Natural killer cell (primary cell): ENCODE results near the gene ANKRD28. TPM values are rescaled to one million over a fixed set of nuclear protein-coding genes. Genes with fewer than 3 reads are reported as not detected.

Experiments
- ATAC-seq, 3 donors: fragments of 150-1000 bp in 2 of 3; fragments of 200-7000 bp in 1 of 3; cut with Tn5 transposase; 1 replicate in 1 of 3; 2 replicates in 2 of 3; pipeline ENCODE4 v1.10.0; 2021; ENCODE audit warnings: mild to moderate bottlenecking in 2 of 3, moderate library complexity in 2 of 3
- DNase-seq, 2 donors: peaks; one replicate each; pipeline versions ENCODE4 v3.0.0 to v3.0.0-alpha.2; 2013 to 2021; ENCODE audit warnings: mixed read lengths in 1 of 2
- H3K27ac ChIP-seq: one replicate; pipeline ENCODE4 v1.5.1; 2013; ENCODE audit warnings: mild to moderate bottlenecking, low read length
- H3K27me3 ChIP-seq: one replicate; pipeline ENCODE4 v1.6.1; 2013; ENCODE audit warnings: low read length; ENCODE audit not compliant: control insufficient read depth, insufficient read depth
- H3K36me3 ChIP-seq: one replicate; pipeline ENCODE4 v1.6.1; 2013; ENCODE audit warnings: low read length; ENCODE audit not compliant: control insufficient read depth, insufficient read depth
- H3K4me1 ChIP-seq: one replicate; pipeline ENCODE4 v1.6.1; 2013; ENCODE audit warnings: low read length; ENCODE audit not compliant: control insufficient read depth, insufficient read depth
- H3K4me3 ChIP-seq: one replicate; pipeline ENCODE4 v1.5.1; 2013; ENCODE audit warnings: low read length
- H3K9me3 ChIP-seq: one replicate; pipeline ENCODE4 v1.6.1; 2013; ENCODE audit warnings: low read length; ENCODE audit not compliant: control insufficient read depth, insufficient read depth
- H3K27ac Mint-ChIP-seq, 2 donors: one replicate each; pipeline ENCODE4 v1.8.0; 2022; ENCODE audit warnings: mild to moderate bottlenecking in 2 of 2, mixed read lengths in 2 of 2, moderate library complexity in 1 of 2
- H3K27me3 Mint-ChIP-seq, 2 donors: one replicate each; pipeline ENCODE4 v1.8.0; 2022; ENCODE audit warnings: low read depth in 2 of 2, mixed read lengths in 2 of 2
- H3K36me3 Mint-ChIP-seq: one replicate; pipeline ENCODE4 v1.8.0; 2022; ENCODE audit warnings: mixed read lengths
- H3K4me1 Mint-ChIP-seq, 2 donors: one replicate each; pipeline ENCODE4 v1.8.0; 2022; ENCODE audit warnings: mixed read lengths in 2 of 2
- H3K4me3 Mint-ChIP-seq: one replicate; pipeline ENCODE4 v1.8.0; 2022; ENCODE audit warnings: mild to moderate bottlenecking, moderate library complexity, mixed read lengths
- H3K9me3 Mint-ChIP-seq, 2 donors: one replicate each; pipeline ENCODE4 v1.8.0; 2022; ENCODE audit warnings: mixed read lengths in 2 of 2
- WGBS: methylation state at CpG from one replicate; pipeline ENCODE4 v1.1.7; 2013; ENCODE audit warnings: missing lambda C conversion rate; ENCODE audit not compliant: insufficient coverage; 5-methylcytosine and 5-hydroxymethylcytosine counted together
- intact Hi-C: fragments of 100-400 bp; cut with micrococcal nuclease; formaldehyde crosslinking; loops from one replicate; pipeline ENCODE4 v1.14.2; 2022
- total RNA-seq, 4 donors: library from RNA; stranded (reverse); fragments of 120-200 nt in 1 of 4; gene quantifications; one replicate each; pipeline versions ENCODE4 v1.2.3 to v1.2.4, GENCODE V29; 2013 to 2022
- TF ChIP-seq, protein P1 (sequence below): fragments of 200-600 bp; IDR thresholded peaks from one replicate; pipeline ENCODE4 v1.8.0; 2022; ENCODE audit warnings: antibody characterized with exemption

Gene ANKRD28
- total RNA-seq, 3 donors from 2014 or later (not counting 1 experiment from before 2014, with no cell fraction given), result 58.0 to 99.7 (median 91.7) TPM

DNA sequence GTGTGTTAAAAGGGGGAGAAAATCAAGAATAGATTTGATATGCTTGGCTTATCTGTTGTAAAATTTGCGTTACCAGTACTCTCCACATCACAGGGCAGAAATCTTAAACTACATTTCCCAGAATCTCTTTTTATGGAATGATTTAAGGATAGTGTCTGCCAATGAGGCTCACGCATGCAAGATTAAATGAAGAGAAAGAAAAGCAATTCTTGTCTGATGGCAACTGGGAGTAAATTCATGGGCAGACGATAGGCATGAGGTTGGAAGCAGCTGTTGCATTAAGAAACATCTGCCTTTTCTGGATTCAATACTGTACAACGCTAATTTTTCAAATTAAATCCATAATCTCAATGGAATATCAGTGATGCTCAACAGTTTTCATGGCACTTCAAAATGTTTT lies 27.2 kb upstream of the ANKRD28 start:
- Histone ChIP-seq H3K9me3 (no peaks in the 10 kb centered on the region), H3K27ac (no peak overlapping the region), H3K27me3 (no peaks in the 10 kb centered on the region), H3K4me1 (no peaks in the 10 kb centered on the region), H3K36me3 (no peaks in the 10 kb centered on the region), H3K4me3 (no peak overlapping the region)
- Mint-ChIP-seq H3K4me3 (no peak overlapping the region), H3K9me3 (no peaks in the 10 kb centered on the region), H3K27me3 (no peaks in the 10 kb centered on the region), H3K27ac (no peak overlapping the region), H3K36me3 (no peaks in the 10 kb centered on the region), H3K4me1 (peaks cover 16 to 19% of the 10 kb centered on the region in 2 donors)
- 100% methylated on average over 3 of the region's 4 CpGs for WGBS
- intact Hi-C loops, result no loop called here
- TF ChIP-seq, protein P1, sequence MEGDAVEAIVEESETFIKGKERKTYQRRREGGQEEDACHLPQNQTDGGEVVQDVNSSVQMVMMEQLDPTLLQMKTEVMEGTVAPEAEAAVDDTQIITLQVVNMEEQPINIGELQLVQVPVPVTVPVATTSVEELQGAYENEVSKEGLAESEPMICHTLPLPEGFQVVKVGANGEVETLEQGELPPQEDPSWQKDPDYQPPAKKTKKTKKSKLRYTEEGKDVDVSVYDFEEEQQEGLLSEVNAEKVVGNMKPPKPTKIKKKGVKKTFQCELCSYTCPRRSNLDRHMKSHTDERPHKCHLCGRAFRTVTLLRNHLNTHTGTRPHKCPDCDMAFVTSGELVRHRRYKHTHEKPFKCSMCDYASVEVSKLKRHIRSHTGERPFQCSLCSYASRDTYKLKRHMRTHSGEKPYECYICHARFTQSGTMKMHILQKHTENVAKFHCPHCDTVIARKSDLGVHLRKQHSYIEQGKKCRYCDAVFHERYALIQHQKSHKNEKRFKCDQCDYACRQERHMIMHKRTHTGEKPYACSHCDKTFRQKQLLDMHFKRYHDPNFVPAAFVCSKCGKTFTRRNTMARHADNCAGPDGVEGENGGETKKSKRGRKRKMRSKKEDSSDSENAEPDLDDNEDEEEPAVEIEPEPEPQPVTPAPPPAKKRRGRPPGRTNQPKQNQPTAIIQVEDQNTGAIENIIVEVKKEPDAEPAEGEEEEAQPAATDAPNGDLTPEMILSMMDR, result no peak
- ATAC-seq, result no peak
- no peak for DNase-seq

DNA sequence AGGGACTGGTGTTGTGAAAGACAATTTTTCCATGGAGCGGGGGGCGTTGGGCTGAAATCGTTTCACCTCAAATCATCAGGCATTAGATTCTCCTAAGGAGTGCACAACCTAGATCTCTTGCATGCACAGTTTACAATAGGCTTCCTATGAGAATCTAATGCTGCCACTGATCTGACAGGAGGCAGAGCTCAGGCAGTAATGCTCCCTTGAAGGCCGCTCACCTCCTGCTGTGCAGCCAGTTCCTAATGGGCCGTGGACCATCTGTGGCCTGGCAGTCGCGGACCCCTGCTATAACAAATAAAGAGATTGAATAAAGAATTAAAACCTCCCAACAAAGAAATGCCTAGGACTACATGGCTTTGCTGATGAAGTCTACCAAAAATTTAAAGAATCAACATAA lies 25.3 kb upstream of the ANKRD28 start:
- Histone ChIP-seq H3K9me3 (no peaks in the 10 kb centered on the region), H3K27ac (no peak overlapping the region), H3K36me3 (no peaks in the 10 kb centered on the region), H3K4me1 (no peaks in the 10 kb centered on the region), H3K27me3 (no peaks in the 10 kb centered on the region), H3K4me3 (no peak overlapping the region)
- WGBS, result 99% methylated on average over 7 of the region's 7 CpGs
- Mint-ChIP-seq H3K4me3 (no peak overlapping the region), H3K36me3 (no peaks in the 10 kb centered on the region), H3K27ac (no peak overlapping the region), H3K9me3 (no peaks in the 10 kb centered on the region), H3K27me3 (no peaks in the 10 kb centered on the region), H3K4me1 (peaks cover 16 to 19% of the 10 kb centered on the region in 2 donors)
- intact Hi-C loops, result no loop called here
- TF ChIP-seq, protein P1, result no peak
- DNase-seq, result no peak
- ATAC-seq, result no peak

DNA sequence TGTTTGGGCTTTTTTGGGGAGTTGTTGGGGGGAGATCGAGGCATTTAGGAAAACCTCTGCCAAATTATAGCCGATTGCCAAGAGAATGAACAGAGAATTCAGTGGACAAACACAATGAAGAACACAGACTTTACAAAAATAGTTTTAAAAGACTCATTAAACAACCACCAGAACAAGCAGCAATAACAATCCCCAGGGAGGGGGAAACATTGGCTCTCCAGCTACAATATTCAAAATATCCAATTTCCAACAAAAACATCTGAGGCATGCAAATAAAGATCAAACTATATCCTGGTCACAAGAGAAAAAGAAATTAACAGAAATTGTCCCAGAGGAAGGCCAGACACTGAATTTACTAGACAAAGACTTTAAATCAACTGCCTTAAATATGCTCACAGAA lies 24.5 kb upstream of the ANKRD28 start:
- Mint-ChIP-seq H3K36me3 (no peaks in the 10 kb centered on the region), H3K27ac (no peak overlapping the region), H3K4me1 (peaks cover 17 to 19% of the 10 kb centered on the region in 2 donors), H3K9me3 (no peaks in the 10 kb centered on the region), H3K4me3 (no peak overlapping the region), H3K27me3 (no peaks in the 10 kb centered on the region)
- Histone ChIP-seq H3K4me1 (no peaks in the 10 kb centered on the region), H3K9me3 (no peaks in the 10 kb centered on the region), H3K4me3 (no peak overlapping the region), H3K27ac (no peak overlapping the region), H3K27me3 (no peaks in the 10 kb centered on the region), H3K36me3 (no peaks in the 10 kb centered on the region)
- DNase-seq (no peak), ATAC-seq (no peak)
- intact Hi-C loops, result no loop called here
- TF ChIP-seq, protein P1, result no peak
- WGBS, result 100% methylated on average over 2 of the region's 2 CpGs

DNA sequence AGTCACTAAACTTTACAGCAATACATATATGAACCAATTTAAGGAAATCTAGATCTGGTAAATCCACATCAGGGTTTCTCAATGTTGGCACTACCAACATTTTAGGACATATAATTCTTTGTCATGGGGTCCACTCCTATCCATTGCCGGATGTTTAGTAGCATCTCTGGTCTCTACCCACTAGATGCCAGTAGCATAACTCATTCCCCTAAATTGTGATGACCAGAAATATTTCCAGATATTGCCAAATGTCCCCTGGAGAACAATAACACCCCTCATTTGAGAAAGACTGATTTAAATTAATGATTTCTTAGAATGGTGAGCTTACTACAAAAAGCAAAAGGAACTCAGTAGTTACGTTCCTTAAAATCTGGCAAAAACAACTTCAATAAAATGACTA lies 23.1 kb upstream of the ANKRD28 start:
- Mint-ChIP-seq H3K36me3 (no peaks in the 10 kb centered on the region), H3K9me3 (no peaks in the 10 kb centered on the region), H3K27ac (no peak overlapping the region), H3K4me3 (no peak overlapping the region), H3K27me3 (no peaks in the 10 kb centered on the region), H3K4me1 (peaks cover 24 to 27% of the 10 kb centered on the region in 2 donors)
- Histone ChIP-seq H3K36me3 (no peaks in the 10 kb centered on the region), H3K4me3 (no peak overlapping the region), H3K9me3 (no peaks in the 10 kb centered on the region), H3K27ac (no peak overlapping the region), H3K4me1 (peaks cover 3% of the 10 kb centered on the region), H3K27me3 (no peaks in the 10 kb centered on the region)
- TF ChIP-seq, protein P1, result no peak
- WGBS, result 100% methylated on average over 1 of the region's 2 CpGs
- intact Hi-C loops, result no loop called here
- no peak for DNase-seq
- ATAC-seq, result no peak
